ENCODE data around the gene CEP128.

- TF ChIP-seq CTCF (conservative IDR thresholded peaks at IDR 0.05; ENCODE audit: low read length), result peak; percentile 72
- no peak for TF ChIP-seq EZH2phosphoT487 (IDR thresholded peaks at IDR 0.05; ENCODE audit: borderline replicate concordance, low read depth, low read length)
These were observed 35.7 kb upstream of the CEP128 start for GRCh38 chr14:80977221-80977620.

Measured in OCI-LY7 (cell line).